Limb (tissue), 2 donors: ENCODE data around the gene TOR4A.
A peak's percentile ranks its signal among the peaks of the same experiment; 100 is the strongest.
"Not testable (repeated sequence)": the region's sequence is repeated elsewhere in the genome, so short reads cannot be mapped to it uniquely, and the experiment has no call there.

Experiments
- DNase-seq, 2 donors: peaks; one replicate each; pipeline ENCODE4 v3.0.0-alpha.2; 2016; ENCODE audit errors: extremely low spot score in 2 of 2

The TOR4A gene

DNA sequence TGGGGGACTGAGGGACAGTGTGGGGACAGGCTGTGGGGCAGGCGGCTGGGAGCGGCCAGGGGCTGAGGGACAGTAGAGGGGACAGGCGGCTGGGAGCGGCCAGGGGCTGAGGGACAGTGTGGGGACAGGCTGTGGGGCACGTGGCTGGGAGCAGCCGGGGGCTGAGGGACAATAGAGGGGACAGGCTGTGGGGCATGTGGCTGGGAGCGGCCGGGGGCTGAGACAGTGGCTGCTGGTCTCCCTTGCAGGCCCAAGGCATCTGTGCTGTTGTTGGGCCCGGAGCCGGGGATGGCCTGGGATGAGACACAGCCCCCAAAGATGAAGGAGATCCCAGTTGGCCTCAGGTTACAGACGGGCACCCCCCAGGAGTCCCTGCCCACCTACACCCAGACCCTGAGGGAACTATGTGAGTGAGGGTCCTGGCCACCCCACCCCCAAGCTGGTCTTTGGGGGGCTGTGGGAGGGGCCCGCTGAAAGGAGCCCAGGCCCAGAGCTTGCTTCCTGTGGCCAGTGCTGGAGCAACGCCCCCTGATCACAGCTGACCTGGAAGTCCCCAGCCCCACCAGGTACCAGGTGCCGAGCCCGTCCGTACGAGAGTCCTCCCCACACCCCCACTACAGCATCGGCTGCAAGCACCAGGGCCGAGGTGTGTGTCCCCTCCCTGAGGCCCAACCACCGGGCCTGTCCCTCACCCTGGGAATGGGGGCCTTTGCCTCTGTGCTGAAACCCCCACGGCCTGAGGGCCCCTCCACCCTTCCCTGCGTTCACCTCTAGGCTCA is 25.8 kb upstream of the TOR4A start:
- no peak for DNase-seq

DNA sequence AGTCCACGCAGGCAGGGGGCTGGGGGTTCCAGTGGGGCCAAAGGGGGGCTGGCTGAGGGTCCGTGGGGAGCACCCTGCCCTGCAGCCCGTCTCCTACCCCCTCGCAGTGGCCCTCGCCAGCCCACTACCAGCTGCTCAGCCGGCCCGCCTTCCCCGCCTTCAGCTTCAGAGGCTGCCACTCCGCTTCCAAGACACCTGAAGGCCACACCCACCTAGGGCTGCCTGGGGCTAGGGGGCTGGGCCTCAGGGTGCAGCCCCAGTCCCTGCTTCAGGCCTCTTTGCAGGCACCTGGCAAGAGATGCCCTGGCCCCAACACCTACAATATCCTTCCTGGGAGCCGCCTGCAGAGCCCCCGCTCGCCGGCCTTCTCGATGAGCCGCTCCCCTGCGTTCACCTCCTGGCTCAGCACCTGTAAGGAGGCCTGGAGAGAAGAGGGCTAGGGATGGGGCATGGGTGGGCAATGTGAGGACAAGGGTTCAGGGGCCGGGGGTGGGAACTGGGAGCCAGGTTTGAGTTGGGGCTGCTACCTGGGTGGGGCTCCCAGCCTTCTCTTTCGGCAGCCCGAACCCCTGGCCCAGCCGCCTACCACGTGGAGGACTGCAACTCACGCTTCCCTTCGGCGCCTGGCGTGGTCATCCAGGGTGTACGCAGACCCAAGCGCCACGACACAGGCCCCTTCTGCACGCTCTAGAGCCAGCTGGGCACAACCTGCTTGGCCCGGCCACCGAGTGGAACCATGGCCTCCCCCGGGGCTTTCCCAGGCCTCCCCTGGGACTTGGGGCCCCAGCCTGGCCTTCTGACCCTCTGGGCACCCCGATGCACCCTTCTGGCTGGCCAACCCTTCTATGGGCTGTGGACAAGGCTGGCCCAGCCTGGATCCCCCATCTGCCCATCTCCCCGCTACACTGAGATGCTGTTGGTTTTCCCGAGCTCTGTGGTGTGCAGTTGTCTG is 24.7 kb upstream of the TOR4A start:
- no peak for DNase-seq

DNA sequence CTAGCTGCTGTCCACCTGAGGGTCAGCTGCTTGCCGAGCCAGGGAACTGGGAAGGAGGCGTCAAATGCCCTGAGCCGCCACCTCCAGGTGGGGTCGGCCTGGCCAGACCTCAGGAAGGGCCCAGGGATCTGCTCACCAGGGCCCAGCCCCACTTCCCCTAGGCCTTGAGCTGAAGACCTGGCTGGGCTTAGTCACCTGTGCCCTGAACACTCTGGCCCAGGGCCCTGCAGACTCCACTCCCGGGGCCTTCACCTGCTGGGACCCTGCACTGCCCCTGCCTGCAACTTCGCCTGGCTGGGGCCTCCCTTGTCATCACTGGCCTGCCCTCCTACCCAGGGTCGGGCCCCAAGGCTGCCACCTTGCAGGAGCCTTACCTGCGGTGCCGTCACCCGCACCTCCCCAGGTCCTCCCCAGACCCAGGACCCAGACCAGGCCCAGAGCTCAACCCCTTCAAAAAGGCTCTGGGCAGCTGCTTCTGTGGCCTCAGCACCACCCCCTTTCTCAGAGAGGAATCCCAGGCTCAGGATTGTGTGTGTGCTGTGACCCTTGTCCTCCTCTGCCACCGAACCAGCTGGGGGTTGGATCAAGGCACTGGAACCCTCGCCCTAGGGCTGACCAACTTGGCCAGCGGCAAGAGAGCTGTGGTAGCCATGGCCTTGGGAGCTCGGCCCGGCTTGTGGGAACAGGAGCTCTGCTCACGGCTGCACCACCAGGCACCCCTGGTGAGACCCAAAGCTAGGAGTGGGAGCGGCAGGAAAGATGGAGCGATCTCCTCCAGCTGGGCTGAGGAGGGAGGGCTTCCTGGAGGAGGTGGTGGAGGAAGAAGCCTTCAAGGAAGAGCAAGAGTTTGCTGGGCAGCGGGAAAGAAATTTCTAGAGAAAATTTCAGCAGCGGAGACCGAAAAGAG is 23.6 kb upstream of the TOR4A start:
- no peak for DNase-seq

DNA sequence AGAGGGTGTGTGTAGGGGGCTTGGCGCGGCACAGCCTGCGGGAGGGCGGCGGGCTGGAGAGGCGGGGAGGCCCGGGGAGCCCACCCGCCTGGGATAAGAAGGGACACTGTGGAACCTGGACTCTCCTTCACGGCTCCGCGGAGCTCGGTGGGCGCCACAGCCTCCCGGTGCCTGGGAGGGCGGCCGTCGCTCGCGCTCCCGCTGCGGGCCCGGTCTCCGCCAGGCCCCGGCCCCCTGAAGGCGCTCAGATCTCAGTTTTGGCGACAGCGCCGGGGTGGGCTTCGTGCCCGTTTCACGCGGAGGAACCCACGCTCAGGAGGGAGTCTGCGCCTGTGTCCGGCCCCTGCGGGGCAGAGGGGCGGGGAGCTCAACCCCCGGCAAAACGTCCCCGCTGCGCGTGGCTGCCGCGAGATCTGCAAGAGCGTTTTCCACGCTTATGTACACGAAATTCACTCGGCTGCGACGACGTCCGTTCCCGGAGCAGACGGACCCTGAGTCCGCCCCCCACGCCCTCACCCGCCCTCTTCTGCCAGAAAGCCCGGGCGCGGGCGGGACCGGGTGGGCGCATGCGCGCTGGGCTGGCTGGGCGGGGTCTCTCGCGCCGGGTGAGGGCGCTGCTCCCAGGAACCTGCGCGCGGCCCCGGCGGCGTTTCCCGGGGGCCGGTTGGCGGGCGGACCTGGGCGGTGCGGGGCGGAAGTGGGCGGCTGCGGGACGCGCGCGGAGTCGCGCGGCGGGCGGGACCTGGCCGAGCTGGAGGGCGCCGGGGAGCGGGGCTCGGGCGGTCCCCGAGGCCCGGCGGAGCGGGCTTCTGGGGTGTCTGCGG is 22.7 kb upstream of the TOR4A start, which contains the start of gene NELFB:
TSS of gene NELFB (plus strand) at position 704 of the 824 bp plus-strand sequence.
- peak; percentile 89 to 98 for DNase-seq

DNA sequence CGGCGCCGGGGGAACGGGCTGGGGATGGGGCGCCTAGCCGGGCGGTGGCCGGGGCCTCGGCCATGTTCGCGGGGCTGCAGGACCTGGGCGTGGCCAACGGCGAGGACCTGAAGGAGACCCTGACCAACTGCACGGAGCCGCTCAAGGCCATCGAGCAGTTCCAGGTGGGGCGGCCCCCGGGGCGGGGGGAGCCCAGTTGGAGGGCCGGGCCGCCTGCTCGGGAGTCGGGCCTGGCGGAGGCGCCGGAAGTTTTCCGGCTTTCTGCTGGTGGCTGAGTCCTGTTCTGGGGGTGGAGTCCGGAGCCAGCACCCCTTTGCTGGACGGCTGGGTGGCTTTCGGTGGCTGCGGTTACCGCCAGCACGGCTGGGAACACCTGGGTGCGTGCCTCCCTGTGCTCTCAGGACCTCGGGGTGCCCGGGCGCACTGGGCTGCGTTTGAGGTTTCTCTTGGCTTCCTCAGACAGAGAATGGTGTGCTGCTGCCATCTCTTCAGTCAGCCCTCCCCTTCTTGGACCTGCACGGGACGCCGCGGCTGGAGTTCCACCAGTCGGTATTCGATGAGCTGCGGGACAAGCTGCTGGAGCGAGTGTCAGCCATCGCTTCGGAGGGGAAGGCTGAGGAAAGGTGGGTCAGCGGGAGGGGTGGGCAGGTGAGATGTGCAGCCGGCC is 21.9 kb upstream of the TOR4A start:
- DNase-seq = peak in 1 of 2 donors; percentile 23

DNA sequence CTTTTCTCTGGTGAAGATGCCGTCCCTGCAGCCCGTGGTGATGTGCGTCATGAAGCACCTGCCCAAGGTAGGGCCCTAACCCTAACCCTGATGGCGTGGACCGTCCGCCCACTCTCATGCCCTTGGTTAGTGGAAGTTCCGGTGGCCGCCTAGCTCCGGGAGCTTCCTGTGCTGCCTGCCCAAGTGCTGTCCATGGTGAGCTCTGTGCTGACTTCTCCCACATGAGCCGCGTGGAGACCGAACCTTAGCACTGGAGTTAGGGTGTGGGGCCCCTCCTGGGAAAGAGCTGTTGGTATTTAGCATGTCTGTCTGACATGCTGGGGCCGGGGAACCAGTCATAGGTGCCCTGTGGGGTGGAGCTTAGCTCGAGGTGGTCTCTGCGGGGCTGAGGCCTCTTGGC is 21.2 kb upstream of the TOR4A start:
- DNase-seq = no peak

DNA sequence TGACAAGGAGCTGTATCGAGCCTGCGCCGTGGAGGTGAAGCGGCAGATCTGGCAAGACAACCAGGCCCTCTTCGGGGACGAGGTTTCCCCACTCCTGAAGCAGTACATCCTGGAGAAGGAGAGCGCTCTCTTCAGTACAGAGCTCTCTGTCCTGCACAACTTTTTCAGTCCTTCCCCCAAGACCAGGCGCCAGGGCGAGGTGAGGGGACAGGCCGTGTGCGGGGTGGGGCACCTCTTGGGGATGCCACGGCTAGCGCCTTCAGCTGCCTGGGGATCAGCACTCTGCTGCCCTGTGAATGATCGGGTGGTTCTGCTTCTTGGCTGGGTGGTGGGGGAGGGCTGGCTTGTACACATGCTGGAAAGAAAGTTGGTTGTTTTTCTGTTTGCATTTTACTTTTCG is 20.7 kb upstream of the TOR4A start:
- DNase-seq = no peak

DNA sequence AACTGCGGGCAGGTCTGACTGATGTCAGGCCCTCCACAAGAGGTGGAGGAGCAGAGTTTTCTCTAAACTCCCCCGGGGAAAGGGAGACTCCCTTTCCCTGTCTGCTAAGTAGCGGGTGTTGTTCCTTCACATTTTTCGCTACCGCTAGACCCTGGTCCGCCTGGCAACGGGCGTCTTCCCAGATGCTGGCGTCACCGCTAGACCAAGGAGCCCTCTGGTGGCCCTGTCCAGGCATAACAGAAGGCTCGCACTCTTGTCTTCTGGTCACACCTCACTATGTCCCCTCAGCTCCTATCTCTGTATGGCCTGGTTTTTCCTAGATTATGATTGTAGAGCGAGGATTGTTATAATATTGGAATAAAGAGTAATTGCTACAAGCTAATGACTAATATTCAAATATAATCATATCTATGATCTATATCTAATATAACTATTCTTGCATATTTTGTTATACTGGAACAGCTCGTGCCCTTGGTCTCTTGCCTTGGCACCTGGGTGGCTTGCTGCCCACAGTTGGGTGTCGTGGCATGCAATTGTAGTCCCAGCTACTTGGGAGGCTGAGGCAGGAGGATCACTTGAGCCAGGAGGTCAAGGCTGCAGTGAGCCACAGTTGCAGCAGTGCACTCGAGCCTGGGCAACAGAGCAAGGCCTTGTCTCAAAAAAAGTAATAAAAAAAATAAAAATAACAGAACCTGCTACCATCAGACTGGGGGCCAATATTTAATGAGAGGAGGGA is 15.2 kb upstream of the TOR4A start:
- DNase-seq = not testable (repeated sequence)

DNA sequence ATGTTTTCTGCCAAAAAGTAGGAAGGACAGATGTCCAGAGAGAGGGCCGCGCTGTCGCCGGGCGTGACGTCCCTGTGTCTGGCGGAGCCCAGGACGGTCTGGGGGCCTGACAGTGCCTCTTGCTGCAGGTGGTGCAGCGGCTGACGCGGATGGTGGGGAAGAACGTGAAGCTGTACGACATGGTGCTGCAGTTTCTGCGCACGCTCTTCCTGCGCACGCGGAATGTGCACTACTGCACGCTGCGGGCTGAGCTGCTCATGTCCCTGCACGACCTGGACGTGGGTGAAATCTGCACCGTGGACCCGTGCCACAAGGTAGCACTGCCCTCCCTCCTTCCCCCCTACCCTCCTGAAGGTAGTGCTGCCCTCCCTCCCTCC is 14.6 kb upstream of the TOR4A start:
- DNase-seq = no peak

DNA sequence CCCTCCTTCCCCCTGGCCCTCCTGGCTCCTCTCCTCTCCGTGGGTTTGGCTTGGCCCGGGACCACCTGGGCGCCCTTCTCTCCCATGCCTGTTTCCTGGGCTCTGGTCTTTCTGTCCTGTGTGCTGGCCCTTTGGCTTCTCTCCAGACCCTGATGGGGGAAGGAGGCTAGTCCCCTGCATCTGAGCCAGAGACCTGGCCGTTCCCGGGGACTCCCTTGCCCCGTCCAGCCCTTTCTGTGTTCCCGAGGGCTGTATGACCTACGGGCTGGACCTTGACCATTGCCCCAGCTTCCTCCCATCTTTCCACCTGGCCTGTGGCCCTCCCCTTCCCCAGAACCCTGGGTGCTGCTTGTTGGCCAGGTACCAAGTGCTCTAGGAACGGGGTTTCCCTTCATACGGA is 14.0 kb upstream of the TOR4A start:
- DNase-seq = no peak

DNA sequence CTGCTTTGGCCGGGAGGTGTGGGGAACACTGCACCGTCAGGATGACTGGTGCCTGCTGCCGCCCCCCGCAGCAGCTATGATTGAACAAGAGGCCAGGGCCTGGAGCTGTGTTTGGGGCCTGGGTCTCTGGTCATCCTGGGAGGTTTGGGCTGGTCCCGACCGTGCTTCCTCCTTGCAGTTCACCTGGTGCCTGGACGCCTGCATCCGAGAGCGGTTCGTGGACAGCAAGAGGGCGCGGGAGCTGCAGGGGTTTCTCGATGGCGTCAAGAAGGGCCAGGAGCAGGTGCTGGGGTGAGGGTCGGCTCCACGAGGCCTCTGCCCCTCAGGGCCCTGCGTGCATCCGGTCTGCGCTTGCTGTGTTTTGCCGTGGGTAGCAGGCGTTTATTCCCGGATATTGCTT is 13.5 kb upstream of the TOR4A start:
- DNase-seq = no peak

DNA sequence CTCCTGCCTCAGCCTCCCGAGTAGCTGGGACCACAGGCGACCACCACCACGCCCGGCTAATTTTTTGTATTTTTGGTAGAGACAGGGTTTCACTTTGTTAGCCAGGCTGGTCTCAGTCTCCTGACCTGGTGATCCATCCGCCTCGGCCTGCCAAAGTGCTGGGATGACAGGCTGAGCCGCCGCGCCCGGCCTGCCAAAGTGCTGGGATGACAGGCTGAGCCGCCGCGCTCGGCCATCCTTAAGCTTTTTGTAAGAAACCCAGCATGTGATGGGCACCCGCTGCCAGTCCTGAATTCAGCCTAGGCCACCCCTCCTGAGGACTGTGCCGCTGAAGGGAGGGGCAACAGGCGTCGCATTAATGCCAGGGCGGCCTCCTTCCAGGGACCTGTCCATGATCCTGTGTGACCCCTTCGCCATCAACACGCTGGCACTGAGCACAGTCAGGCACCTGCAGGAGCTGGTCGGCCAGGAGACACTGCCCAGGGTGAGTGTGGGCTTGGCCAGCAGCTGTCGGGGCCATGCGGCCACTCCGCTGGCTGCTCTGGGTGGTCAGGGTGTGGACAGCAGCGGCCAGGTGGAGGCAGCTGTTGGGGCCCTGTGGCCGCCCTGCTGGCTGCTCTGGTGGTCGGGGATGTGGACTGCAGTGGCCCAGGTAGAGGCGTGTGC is 11.9 kb upstream of the TOR4A start:
- DNase-seq = no peak

DNA sequence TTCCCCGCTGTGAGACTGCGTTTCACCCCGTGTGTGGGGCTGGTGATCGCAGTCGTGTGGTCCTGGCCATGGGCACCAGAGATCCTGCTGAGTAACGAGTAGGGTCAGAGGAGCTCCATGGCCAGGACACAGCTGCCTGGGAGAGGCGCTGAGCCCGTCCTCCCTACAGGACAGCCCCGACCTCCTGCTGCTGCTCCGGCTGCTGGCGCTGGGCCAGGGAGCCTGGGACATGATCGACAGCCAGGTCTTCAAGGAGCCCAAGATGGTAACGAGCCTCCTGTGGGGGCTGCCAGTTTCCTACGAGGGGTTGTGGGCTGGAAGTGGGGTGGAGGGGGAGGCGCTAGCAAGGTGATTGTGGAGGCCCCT is 11.4 kb upstream of the TOR4A start:
- no peak for DNase-seq

DNA sequence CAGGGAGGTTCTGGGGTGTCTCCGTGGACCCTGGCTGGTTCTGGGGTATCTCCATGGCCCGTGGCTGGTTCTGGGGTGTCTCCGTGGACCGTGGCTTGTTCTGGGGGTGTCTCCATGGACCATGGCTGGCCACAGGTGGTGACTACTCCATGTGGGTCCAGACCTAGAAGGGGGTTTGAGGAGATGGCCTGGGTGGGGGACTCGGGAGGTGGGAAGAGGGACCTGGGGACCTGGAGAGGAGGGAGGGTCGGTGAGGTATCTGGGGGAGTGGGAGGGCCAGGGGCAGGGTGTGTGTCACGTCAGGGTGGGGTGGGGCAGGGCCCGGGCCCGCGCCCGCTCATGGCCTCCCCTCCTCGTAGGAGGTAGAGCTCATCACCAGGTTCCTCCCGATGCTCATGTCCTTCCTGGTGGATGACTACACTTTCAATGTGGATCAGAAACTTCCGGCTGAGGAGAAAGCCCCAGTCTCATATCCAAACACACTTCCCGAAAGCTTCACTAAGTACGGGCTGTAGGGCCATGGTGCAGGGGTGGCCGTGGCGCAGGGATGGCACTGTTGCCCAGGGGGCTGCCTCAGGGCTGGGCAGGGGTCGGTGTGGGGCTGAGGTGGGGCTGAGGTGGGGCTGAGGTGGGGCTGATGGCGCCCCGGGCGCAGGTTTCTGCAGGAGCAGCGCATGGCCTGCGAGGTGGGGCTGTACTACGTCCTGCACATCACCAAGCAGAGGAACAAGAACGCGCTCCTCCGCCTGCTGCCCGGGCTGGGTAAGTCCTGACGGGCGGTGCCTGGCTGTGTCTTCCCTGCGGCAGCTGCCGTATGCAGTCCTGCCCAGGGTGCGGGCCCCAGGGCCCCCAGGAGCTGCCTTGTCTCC is 10.7 kb upstream of the TOR4A start:
- no peak for DNase-seq

DNA sequence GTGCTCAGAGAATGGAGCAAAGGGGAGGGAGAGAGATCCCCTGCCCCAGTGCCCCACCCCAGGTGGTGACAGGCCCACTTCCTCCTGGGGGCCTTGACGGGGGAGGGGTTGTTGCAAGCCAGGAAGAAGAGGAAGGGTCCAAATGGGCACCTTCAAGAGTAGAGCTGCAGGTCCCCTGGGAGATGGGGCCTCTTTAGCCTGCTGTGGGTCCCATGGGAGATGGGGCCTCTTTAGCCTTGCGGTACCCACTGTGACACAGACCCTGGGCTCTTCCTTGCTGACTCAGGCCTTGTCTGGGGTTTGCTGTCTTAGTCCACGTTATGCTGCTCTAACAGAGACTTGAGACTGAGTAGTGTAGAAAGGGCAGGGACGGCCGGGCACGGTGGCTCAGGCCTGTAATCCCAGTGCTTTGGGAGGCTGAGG is 9.6 kb upstream of the TOR4A start:
- DNase-seq = no peak

DNA sequence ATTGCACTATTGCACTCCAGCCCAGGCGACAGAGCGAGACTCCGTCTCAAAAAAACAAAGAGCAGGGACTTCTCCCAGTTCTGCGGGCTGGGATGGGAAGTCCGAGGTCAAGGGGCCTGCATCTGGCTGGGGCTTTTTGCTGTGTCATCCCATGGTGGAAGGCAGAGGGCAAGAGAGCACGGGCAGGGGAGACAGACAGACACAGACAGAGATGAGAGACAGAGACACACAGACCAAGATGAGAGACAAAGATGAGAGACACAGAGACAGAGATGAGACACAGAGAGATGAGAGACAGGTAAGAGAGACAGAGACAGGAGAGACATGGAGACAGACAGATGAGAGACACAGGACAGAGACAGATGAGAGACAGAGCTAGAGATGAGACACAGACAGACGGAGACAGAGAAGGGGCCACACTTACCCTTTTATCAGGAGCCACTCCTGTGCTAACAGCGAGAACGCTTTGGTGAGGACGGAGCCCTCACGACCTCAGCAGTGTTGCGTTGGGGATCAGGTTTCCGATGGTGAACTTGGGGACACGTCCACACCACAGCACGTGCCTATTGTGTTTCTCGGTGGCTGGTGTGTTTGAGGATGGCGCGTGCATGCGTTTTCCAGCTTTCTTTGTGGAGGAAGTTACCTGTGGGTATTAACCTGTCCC is 8.9 kb upstream of the TOR4A start:
- no peak for DNase-seq

DNA sequence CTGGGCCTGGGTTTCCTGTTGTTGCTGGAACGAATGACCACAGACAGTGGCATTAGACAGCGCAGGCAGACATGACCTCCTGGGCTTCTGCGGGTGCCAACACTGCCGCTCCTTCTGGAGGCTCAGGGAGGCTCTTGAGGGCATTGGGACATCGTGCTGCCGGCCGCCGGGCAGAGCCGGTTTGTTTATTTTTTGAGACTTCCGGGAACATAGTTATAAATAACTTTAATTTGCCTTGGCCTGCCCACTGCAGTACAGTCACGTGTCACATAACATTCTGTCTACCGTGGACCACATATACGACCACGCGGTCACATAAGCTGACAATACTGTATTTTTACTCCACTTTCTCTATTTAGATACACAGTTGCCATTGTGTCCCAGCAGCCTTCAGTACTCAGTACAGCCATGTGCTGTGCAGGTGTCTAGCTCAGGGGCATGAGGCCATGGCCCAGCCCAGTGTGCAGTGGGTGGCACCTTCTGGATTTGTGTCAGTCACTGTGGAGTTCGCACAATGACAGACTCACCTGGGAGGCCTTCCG is 8.2 kb upstream of the TOR4A start:
- no peak for DNase-seq
